SK-N-SH treated with all-trans-retinoic acid at 6 μM for 48 hours (cell line): ENCODE measurements around the gene FBLIM1.

Source experiments
- CSRNP3 ChIP-seq: fragments of 250-450 bp; sonication (Bioruptor Pico); IDR thresholded peaks from 2 replicates; pipeline ENCODE4 v1.5.1; 2021; ENCODE audit warnings: mild to moderate bottlenecking, moderate library complexity
- ISL1 ChIP-seq: fragments of 250-450 bp; sonication (Bioruptor Pico); IDR thresholded peaks from 2 replicates; pipeline ENCODE4 v2.1.2; 2022; ENCODE audit warnings: mild to moderate bottlenecking, moderate library complexity
- PATZ1 ChIP-seq: fragments of 250-450 bp; sonication (Bioruptor Pico); IDR thresholded peaks from 2 replicates; pipeline ENCODE4 v1.8.0; 2020; ENCODE audit warnings: mild to moderate bottlenecking, moderate library complexity, borderline replicate concordance
- PPARA ChIP-seq: fragments of 250-450 bp; sonication (Bioruptor Pico); IDR thresholded peaks from 2 replicates; pipeline ENCODE4 v1.5.0; 2020; ENCODE audit warnings: mild to moderate bottlenecking, borderline replicate concordance
- RARB ChIP-seq: fragments of 250-450 bp; sonication (Bioruptor Pico); IDR thresholded peaks from 2 replicates; pipeline ENCODE4 v1.8.0; 2021; ENCODE audit warnings: mild to moderate bottlenecking, moderate library complexity
- TCF4 ChIP-seq: fragments of 250-450 bp; sonication (Bioruptor Pico); IDR thresholded peaks from 2 replicates; pipeline ENCODE4 v1.8.0; 2021; ENCODE audit warnings: mild to moderate bottlenecking, moderate library complexity, borderline replicate concordance
- TOX ChIP-seq: fragments of 250-450 bp; sonication (Bioruptor Pico); IDR thresholded peaks from 2 replicates; pipeline ENCODE4 v1.8.0; 2021; ENCODE audit warnings: mild to moderate bottlenecking, moderate library complexity, borderline replicate concordance
- ZFP30 ChIP-seq: fragments of 450-650 bp; formaldehyde crosslinking; IDR thresholded peaks from 2 replicates; pipeline ENCODE4 v1.5.0; 2022; ENCODE audit warnings: mild to moderate bottlenecking, moderate library complexity

GRCh38 chr1:15709226-15709625, 49.4 kb upstream of the FBLIM1 start:
- TF ChIP-seq RARB (CRISPR knock-in tag) (no peak), TCF4 (no peak), PATZ1 (CRISPR knock-in tag) (no peak), ZFP30 (CRISPR knock-in tag) (no peak), ISL1 (CRISPR knock-in tag) (no peak), TOX (CRISPR knock-in tag) (no peak), CSRNP3 (no peak), PPARA (no peak)
